Mucosa of rectum (tissue), 2 donors: ENCODE measurements around the gene GSTP1.

Experiments used
- H3K27ac ChIP-seq, 2 donors: one replicate each; pipeline ENCODE4 v1.7.0; 2013; ENCODE audit warnings: inconsistent platforms in 2 of 2, low read depth in 2 of 2, low read length in 2 of 2
- H3K27me3 ChIP-seq, 2 donors: one replicate each; pipeline ENCODE4 v1.7.0; 2013; ENCODE audit warnings: low read length in 2 of 2; ENCODE audit not compliant: control insufficient read depth in 2 of 2, insufficient read depth in 2 of 2
- H3K36me3 ChIP-seq, 2 donors: one replicate each; pipeline ENCODE4 v1.7.0; 2013; ENCODE audit warnings: low read length in 2 of 2; ENCODE audit not compliant: control insufficient read depth in 2 of 2, insufficient read depth in 2 of 2
- H3K4me1 ChIP-seq, 2 donors: one replicate each; pipeline ENCODE4 v1.7.0; 2013; ENCODE audit warnings: low read length in 2 of 2, mild to moderate bottlenecking in 1 of 2; ENCODE audit not compliant: control insufficient read depth in 2 of 2, insufficient read depth in 2 of 2
- H3K4me3 ChIP-seq, 2 donors: one replicate each; pipeline ENCODE4 v1.7.0; 2013; ENCODE audit warnings: low read length in 2 of 2
- H3K9ac ChIP-seq, 2 donors: one replicate each; pipeline ENCODE4 v1.7.0; 2013; ENCODE audit warnings: low read length in 2 of 2, low read depth in 1 of 2, mild to moderate bottlenecking in 1 of 2
- H3K9me3 ChIP-seq, 2 donors: one replicate each; pipeline ENCODE4 v1.7.0; 2013; ENCODE audit warnings: low read length in 2 of 2; ENCODE audit not compliant: control insufficient read depth in 2 of 2
- donor health status: healthy.
- donor health status: Normal muscosa, but diverticular disease.

GSTP1 gene

GRCh38 chr11:67606093-67606491 is 22.5 kb downstream of the GSTP1 start:
- H3K27me3 ChIP-seq, result no peaks in the 10 kb centered on the region
- peak overlapping the region; percentile 80 to 95 for H3K4me3 ChIP-seq
- H3K36me3 ChIP-seq, result peaks cover 19 to 22% of the 10 kb centered on the region in 2 donors
- no peaks in the 10 kb centered on the region for H3K9me3 ChIP-seq
- peak overlapping the region; percentile 77 to 94 for H3K9ac ChIP-seq
- H3K27ac ChIP-seq, result peak overlapping the region in 1 of 2 donors; percentile 86
- H3K4me1 ChIP-seq, result peaks cover 8 to 12% of the 10 kb centered on the region in 2 donors

- H3K9ac ChIP-seq, result peak within 1 kb of the TSS; percentile 94
- H3K27me3 ChIP-seq, result no peaks in the 10 kb centered on the region
- H3K36me3 ChIP-seq, result peaks cover 23 to 27% of the 10 kb centered on the region in 2 donors
- peaks cover 8 to 12% of the 10 kb centered on the region in 2 donors for H3K4me1 ChIP-seq
- H3K4me3 ChIP-seq, result peak within 1 kb of the TSS; percentile 80 to 95
- H3K27ac ChIP-seq, result peak within 1 kb of the TSS; percentile 67 to 86
- no peaks in the 10 kb centered on the region for H3K9me3 ChIP-seq
Measured at GRCh38 chr11:67606492-67607295, 23.1 kb downstream of the GSTP1 start, which contains the start of gene NDUFV1. Gene NDUFV1, plus strand, starts transcription at chr11:67606936. Its CDS starts 69 bp downstream, at chr11:67607005.

- no peaks in the 10 kb centered on the region for H3K27me3 ChIP-seq
- H3K36me3 ChIP-seq, result peaks cover 30 to 34% of the 10 kb centered on the region in 2 donors
- peaks cover 8 to 12% of the 10 kb centered on the region in 2 donors for H3K4me1 ChIP-seq
- H3K9me3 ChIP-seq, result no peaks in the 10 kb centered on the region
- peak overlapping the region; percentile 80 to 95 for H3K4me3 ChIP-seq
- no peak overlapping the region for H3K27ac ChIP-seq
- H3K9ac ChIP-seq, result peak overlapping the region; percentile 94
Measured at GRCh38 chr11:67607507-67607906, 23.9 kb downstream of the GSTP1 start.

GRCh38 chr11:67608486-67608885 is 24.9 kb downstream of the GSTP1 start:
- Histone ChIP-seq H3K9me3 (no peaks in the 10 kb centered on the region), H3K27me3 (no peaks in the 10 kb centered on the region), H3K4me3 (no peak overlapping the region), H3K4me1 (peaks cover 8 to 12% of the 10 kb centered on the region in 2 donors), H3K27ac (no peak overlapping the region), H3K9ac (no peak overlapping the region), H3K36me3 (peaks cover 30 to 38% of the 10 kb centered on the region in 2 donors)

- no peak overlapping the region for H3K4me3 ChIP-seq
- no peak overlapping the region for H3K9ac ChIP-seq
- peaks cover 30 to 38% of the 10 kb centered on the region in 2 donors for H3K36me3 ChIP-seq
- no peaks in the 10 kb centered on the region for H3K9me3 ChIP-seq
- H3K4me1 ChIP-seq, result peaks cover 14 to 20% of the 10 kb centered on the region in 2 donors
- H3K27me3 ChIP-seq, result no peaks in the 10 kb centered on the region
- H3K27ac ChIP-seq, result no peak overlapping the region
Measured at GRCh38 chr11:67609316-67609715, 25.7 kb downstream of the GSTP1 start.

GRCh38 chr11:67610302-67610868 is 26.8 kb downstream of the GSTP1 start:
- Histone ChIP-seq H3K27me3 (no peaks in the 10 kb centered on the region), H3K9me3 (no peaks in the 10 kb centered on the region), H3K27ac (no peak overlapping the region), H3K4me1 (peaks cover 17 to 25% of the 10 kb centered on the region in 2 donors), H3K36me3 (peaks cover 30 to 38% of the 10 kb centered on the region in 2 donors), H3K9ac (no peak overlapping the region), H3K4me3 (no peak overlapping the region)

GRCh38 chr11:67611165-67611564 is 27.6 kb downstream of the GSTP1 start:
- no peaks in the 10 kb centered on the region for H3K9me3 ChIP-seq
- no peak overlapping the region for H3K9ac ChIP-seq
- H3K4me1 ChIP-seq, result peaks cover 17 to 25% of the 10 kb centered on the region in 2 donors
- H3K27ac ChIP-seq, result no peak overlapping the region
- no peak overlapping the region for H3K4me3 ChIP-seq
- peaks cover 0 to 5% of the 10 kb centered on the region in 2 donors for H3K27me3 ChIP-seq
- H3K36me3 ChIP-seq, result peaks cover 30 to 38% of the 10 kb centered on the region in 2 donors

- Histone ChIP-seq H3K9ac (no peak overlapping the region), H3K27ac (no peak overlapping the region), H3K4me3 (no peak overlapping the region), H3K36me3 (peaks cover 30 to 38% of the 10 kb centered on the region in 2 donors), H3K27me3 (peaks cover 0 to 7% of the 10 kb centered on the region in 2 donors), H3K9me3 (no peaks in the 10 kb centered on the region), H3K4me1 (peaks cover 17 to 24% of the 10 kb centered on the region in 2 donors)
Measured at GRCh38 chr11:67611704-67612587, 28.3 kb downstream of the GSTP1 start.

- peaks cover 30 to 38% of the 10 kb centered on the region in 2 donors for H3K36me3 ChIP-seq
- H3K27ac ChIP-seq, result no peak overlapping the region
- H3K4me1 ChIP-seq, result peaks cover 10 to 16% of the 10 kb centered on the region in 2 donors
- H3K9me3 ChIP-seq, result no peaks in the 10 kb centered on the region
- H3K4me3 ChIP-seq, result no peak overlapping the region
- no peak overlapping the region for H3K9ac ChIP-seq
- peaks cover 0 to 7% of the 10 kb centered on the region in 2 donors for H3K27me3 ChIP-seq
Measured at GRCh38 chr11:67612751-67613150, 29.1 kb downstream of the GSTP1 start.
